Measurements from ENCODE around the gene NDUFB10.
A peak's percentile ranks its signal among the peaks of the same experiment; 100 is the strongest.

Gene NDUFB10

DNA sequence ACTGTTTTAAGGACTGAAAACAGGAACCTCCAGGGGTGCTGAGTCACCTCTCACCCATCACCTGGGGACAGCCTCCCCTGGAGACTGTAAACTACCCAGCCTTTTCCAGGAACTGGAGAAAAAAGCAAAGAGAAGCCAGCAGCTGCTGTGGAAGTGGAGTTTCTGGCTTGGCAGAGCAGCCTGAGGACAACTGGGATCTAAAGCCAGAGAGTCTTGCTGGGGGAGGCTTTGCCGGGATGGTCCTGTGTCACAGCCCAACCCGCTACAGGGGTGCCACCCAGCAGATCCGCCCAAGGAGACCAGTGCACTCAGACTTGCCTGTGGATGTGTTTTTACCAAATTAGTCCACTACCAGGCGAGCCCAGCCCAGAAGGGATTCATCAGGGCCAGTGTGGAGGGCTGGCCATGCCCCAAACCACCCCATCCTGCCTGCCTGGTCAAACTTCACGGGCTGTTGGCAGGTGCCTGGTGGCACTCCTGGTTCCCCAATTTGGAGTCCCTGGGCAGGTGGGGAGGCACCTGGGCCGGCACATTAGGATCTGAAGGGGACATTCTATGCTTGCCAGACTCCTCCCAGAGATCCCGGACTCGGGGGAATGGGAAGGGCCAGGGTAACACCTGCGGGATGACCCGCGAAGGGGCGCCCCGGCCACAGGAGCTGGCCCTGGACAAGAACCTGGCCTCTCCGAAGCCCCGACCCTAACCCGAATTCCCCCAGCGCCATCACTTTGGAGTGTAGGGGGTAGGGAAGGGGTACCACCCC is 17.1 kb upstream of the NDUFB10 start:
- peak overlapping the region; percentile 79 for H2AFZ ChIP-seq (ENCODE audit: low read depth, low read length)
- H3K14ac ChIP-seq (ENCODE audit: low read length in 2 of 2): no peak overlapping the region
- H2BK120ac ChIP-seq (ENCODE audit: low read depth, low read length): no peak overlapping the region
- no peak overlapping the region for H3K23ac ChIP-seq (ENCODE audit: low read length in 2 of 2)
- peak overlapping the region; percentile 93 for H3K4me2 ChIP-seq (ENCODE audit: low read length, poor library complexity, severe bottlenecking)
- no peaks in the 10 kb centered on the region for H3K9me3 ChIP-seq (ENCODE audit: control insufficient read depth, low read length)
- peak overlapping the region; percentile 8 for H2AK5ac ChIP-seq (ENCODE audit: low read length, severe bottlenecking)
- peak overlapping the region; percentile 1 for H3K27ac ChIP-seq (ENCODE audit: low read length, poor library complexity, severe bottlenecking)
- DNase-seq: no peak
- H2BK15ac ChIP-seq (ENCODE audit: low read depth, poor library complexity, severe bottlenecking): peak overlapping the region; percentile 95
- H2BK12ac ChIP-seq (ENCODE audit: low read length in 2 of 2): no peak overlapping the region
- H2BK5ac ChIP-seq (ENCODE audit: low read depth, low read length, poor library complexity, severe bottlenecking): no peak overlapping the region
- H3K36me3 ChIP-seq (ENCODE audit: control insufficient read depth in 1 of 2, insufficient read depth in 2 of 2, low read depth in 1 of 2, low read length in 2 of 2): peaks cover 31 to 36% of the 10 kb centered on the region in 2 experiments
- H3K4ac ChIP-seq (ENCODE audit: low read depth in 1 of 2, low read length in 2 of 2): no peak overlapping the region
- peaks cover 10% of the 10 kb centered on the region for H3K79me1 ChIP-seq (replicated peaks; ENCODE audit: low read length, poor library complexity, severe bottlenecking)
- peak overlapping the region; percentile 88 to 92 for H3K4me3 ChIP-seq (ENCODE audit: insufficient read depth in 1 of 2, low read depth in 1 of 2, low read length in 2 of 2)
- H4K91ac ChIP-seq (ENCODE audit: low read length): peak overlapping the region; percentile 48
- peak overlapping the region in 1 of 2 experiments; percentile 88 for H3K18ac ChIP-seq (ENCODE audit: low read depth in 1 of 2, low read length in 2 of 2)
- H3K27me3 ChIP-seq (ENCODE audit: control insufficient read depth in 1 of 2, insufficient read depth in 1 of 2, low read length in 2 of 2): no peaks in the 10 kb centered on the region
- H3K4me1 ChIP-seq (ENCODE audit: control insufficient read depth, insufficient read depth, low read depth, low read length): peaks cover 14% of the 10 kb centered on the region
- peak overlapping the region; percentile 70 for H4K8ac ChIP-seq (ENCODE audit: low read length)
- WGBS: 51% methylated on average over 11 of the region's 17 CpGs
- peak overlapping the region; percentile 86 for H3K9ac ChIP-seq (ENCODE audit: low read length)

DNA sequence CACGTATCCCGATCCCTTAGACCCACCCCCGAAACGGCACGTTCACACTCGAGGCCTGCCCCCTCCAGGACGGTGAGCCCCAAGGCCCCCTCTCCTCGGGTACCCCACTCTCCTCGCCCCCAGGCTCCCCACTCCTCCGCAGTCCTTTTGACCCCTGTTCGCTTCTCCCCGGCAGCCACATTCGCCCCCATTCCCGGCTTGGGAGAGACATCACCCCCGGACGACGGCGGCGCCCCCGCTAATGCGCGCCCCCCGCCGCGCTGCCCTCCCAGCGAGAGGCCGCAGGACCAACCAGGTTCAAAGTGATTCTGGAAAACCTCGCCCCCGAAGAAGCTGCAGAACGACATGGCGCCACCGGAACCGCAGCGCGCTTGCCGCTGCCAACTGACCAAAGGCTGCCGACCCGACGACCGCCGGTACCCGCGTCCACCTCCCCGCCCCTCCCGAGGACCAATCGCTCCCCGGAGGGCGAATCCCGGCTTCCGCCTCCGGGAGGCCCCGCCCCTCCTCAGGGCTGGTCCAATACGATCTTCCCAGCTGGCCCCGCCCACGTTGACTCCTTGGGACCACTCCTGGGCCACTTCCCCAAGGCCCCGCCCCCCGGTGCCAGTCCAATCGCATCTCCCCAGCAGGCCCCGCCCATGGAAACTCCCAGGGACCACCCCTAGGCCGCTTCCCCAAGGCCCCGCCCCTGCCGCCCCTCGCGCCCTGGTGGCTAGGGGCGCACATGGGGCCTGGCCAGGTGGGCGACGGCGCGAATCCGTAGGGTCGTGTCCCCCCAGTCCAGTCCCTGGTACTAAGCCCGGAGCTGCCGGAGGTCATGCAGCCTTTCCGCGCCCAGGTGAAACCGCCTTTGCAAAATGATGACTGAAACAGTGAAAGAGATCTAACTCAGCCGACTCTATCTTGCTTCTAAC is 16.3 kb upstream of the NDUFB10 start, which contains the start of gene MSRB1:
MSRB1 (minus strand) TSS at position 390 of the 917 bp plus-strand sequence; CDS start at position 347, 43 bp downstream.
- Histone ChIP-seq H2AFZ (ENCODE audit: low read depth, low read length) (peak within 1 kb of the TSS; percentile 93), H4K91ac (ENCODE audit: low read length) (peak within 1 kb of the TSS; percentile 48), H3K9ac (ENCODE audit: low read length) (peak within 1 kb of the TSS; percentile 86), H3K27ac (ENCODE audit: low read length, poor library complexity, severe bottlenecking) (peak within 1 kb of the TSS; percentile 1), H3K18ac (ENCODE audit: low read depth in 1 of 2, low read length in 2 of 2) (peak within 1 kb of the TSS; percentile 84 to 88), H3K36me3 (ENCODE audit: control insufficient read depth in 1 of 2, insufficient read depth in 2 of 2, low read depth in 1 of 2, low read length in 2 of 2) (peaks cover 24 to 28% of the 10 kb centered on the region in 2 experiments), H3K4me3 (ENCODE audit: insufficient read depth in 1 of 2, low read depth in 1 of 2, low read length in 2 of 2) (peak within 1 kb of the TSS; percentile 88 to 92), H2AK5ac (ENCODE audit: low read length, severe bottlenecking) (peak within 1 kb of the TSS; percentile 8), H4K8ac (ENCODE audit: low read length) (peak within 1 kb of the TSS; percentile 96), H3K14ac (ENCODE audit: low read length in 2 of 2) (peak within 1 kb of the TSS in 1 of 2 experiments; percentile 81), H2BK15ac (ENCODE audit: low read depth, poor library complexity, severe bottlenecking) (peak within 1 kb of the TSS; percentile 95), H2BK12ac (ENCODE audit: low read length in 2 of 2) (peak within 1 kb of the TSS; percentile 24 to 38), H3K9me3 (ENCODE audit: control insufficient read depth, low read length) (no peaks in the 10 kb centered on the region), H3K4me1 (ENCODE audit: control insufficient read depth, insufficient read depth, low read depth, low read length) (peaks cover 14% of the 10 kb centered on the region), H2BK5ac (ENCODE audit: low read depth, low read length, poor library complexity, severe bottlenecking) (no peak within 1 kb of the TSS), H3K4me2 (ENCODE audit: low read length, poor library complexity, severe bottlenecking) (peak within 1 kb of the TSS; percentile 93), H3K27me3 (ENCODE audit: control insufficient read depth in 1 of 2, insufficient read depth in 1 of 2, low read length in 2 of 2) (no peaks in the 10 kb centered on the region), H3K23ac (ENCODE audit: low read length in 2 of 2) (no peak within 1 kb of the TSS), H3K79me1 (replicated peaks; ENCODE audit: low read length, poor library complexity, severe bottlenecking) (peaks cover 10% of the 10 kb centered on the region), H2BK120ac (ENCODE audit: low read depth, low read length) (peak within 1 kb of the TSS; percentile 75), H3K4ac (ENCODE audit: low read depth in 1 of 2, low read length in 2 of 2) (peak within 1 kb of the TSS; percentile 38 to 76)
- DNase-seq: peak; percentile 99
- under 1% methylated on average over 64 of the region's 77 CpGs for WGBS

DNA sequence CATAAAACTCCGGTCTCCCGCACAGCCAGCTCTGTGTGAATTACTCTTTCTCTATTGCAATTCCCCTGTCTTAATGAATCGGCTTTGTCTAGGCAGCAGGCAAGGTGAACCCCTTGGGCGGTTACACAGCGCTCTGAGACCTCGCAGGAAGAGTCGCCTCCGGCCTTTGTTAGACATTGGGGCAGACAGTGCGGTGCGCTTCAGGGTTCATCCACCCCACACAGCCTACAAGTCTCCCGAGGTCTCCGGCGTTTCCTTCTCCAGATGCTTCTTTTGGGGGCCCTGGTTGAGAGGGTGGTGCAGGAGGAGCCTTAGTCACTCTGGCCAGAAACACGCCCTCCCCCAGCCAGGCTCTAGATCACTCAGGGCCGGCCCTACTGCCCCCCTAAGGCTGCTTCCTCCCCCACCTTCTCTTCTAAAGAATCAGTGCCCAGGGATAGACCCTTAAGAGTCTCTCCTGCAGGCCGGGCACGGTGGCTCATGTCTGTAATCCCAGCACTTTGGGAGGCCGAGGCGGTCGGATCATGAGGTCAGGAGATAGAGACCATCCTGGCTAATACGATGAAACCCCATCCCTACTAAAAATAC is 14.6 kb upstream of the NDUFB10 start:
- DNase-seq: no peak
- Histone ChIP-seq H4K91ac (ENCODE audit: low read length) (no peak overlapping the region), H3K23ac (ENCODE audit: low read length in 2 of 2) (no peak overlapping the region), H3K9me3 (ENCODE audit: control insufficient read depth, low read length) (no peaks in the 10 kb centered on the region), H3K4ac (ENCODE audit: low read depth in 1 of 2, low read length in 2 of 2) (no peak overlapping the region), H2BK15ac (ENCODE audit: low read depth, poor library complexity, severe bottlenecking) (no peak overlapping the region), H2BK120ac (ENCODE audit: low read depth, low read length) (no peak overlapping the region), H3K18ac (ENCODE audit: low read depth in 1 of 2, low read length in 2 of 2) (no peak overlapping the region), H4K8ac (ENCODE audit: low read length) (no peak overlapping the region), H2BK12ac (ENCODE audit: low read length in 2 of 2) (no peak overlapping the region), H2AK5ac (ENCODE audit: low read length, severe bottlenecking) (no peak overlapping the region), H2AFZ (ENCODE audit: low read depth, low read length) (no peak overlapping the region), H3K4me1 (ENCODE audit: control insufficient read depth, insufficient read depth, low read depth, low read length) (peaks cover 14% of the 10 kb centered on the region), H3K27ac (ENCODE audit: low read length, poor library complexity, severe bottlenecking) (no peak overlapping the region), H3K36me3 (ENCODE audit: control insufficient read depth in 1 of 2, insufficient read depth in 2 of 2, low read depth in 1 of 2, low read length in 2 of 2) (peaks cover 11 to 14% of the 10 kb centered on the region in 2 experiments), H3K9ac (ENCODE audit: low read length) (no peak overlapping the region), H3K27me3 (ENCODE audit: control insufficient read depth in 1 of 2, insufficient read depth in 1 of 2, low read length in 2 of 2) (no peaks in the 10 kb centered on the region), H3K4me3 (ENCODE audit: insufficient read depth in 1 of 2, low read depth in 1 of 2, low read length in 2 of 2) (no peak overlapping the region), H2BK5ac (ENCODE audit: low read depth, low read length, poor library complexity, severe bottlenecking) (no peak overlapping the region), H3K4me2 (ENCODE audit: low read length, poor library complexity, severe bottlenecking) (no peak overlapping the region), H3K79me1 (replicated peaks; ENCODE audit: low read length, poor library complexity, severe bottlenecking) (peaks cover 9% of the 10 kb centered on the region), H3K14ac (ENCODE audit: low read length in 2 of 2) (no peak overlapping the region)
- WGBS: 94% methylated on average over 15 of the region's 21 CpGs
